Erythroblast (primary cell): ENCODE results near the gene SMURF2.

ENCODE experiments used
- GATA1 ChIP-seq: IDR thresholded peaks from 2 replicates; pipeline ENCODE4 v1.6.1; 2011; ENCODE audit warnings: low read depth, mild to moderate bottlenecking, control low read depth, low read length, moderate library complexity
- POLR2A ChIP-seq: IDR thresholded peaks from 2 replicates; pipeline ENCODE4 v1.6.1; 2011; ENCODE audit warnings: mild to moderate bottlenecking, low read length

- TF ChIP-seq POLR2A (no peak), GATA1 (no peak)
Measured at GRCh38 chr17:64692187-64692586, 30.1 kb upstream of the SMURF2 start.
